Thymus (tissue), 11 donors: ENCODE data around the gene SPG7. TPM values are rescaled to one million over a fixed set of nuclear protein-coding genes. Genes with fewer than 3 reads are reported as not detected.

Source experiments
- DNase-seq, 9 donors: peaks; one replicate each; pipeline ENCODE4 v3.0.0-alpha.2; 2013; ENCODE audit warnings: low spot score in 9 of 9, low read depth in 6 of 9, missing footprints in 1 of 9
- H3K27ac ChIP-seq, 2 donors: one replicate each; pipeline ENCODE4 v1.5.1; 2013; ENCODE audit warnings: control low read depth in 1 of 2, low read depth in 1 of 2, low read length in 1 of 2, mild to moderate bottlenecking in 1 of 2, moderate library complexity in 1 of 2
- H3K27me3 ChIP-seq, 2 donors: one replicate each; pipeline ENCODE4 v1.5.1; 2013; ENCODE audit warnings: low read length in 1 of 2; ENCODE audit not compliant: control insufficient read depth in 2 of 2, insufficient read depth in 1 of 2
- H3K36me3 ChIP-seq, 2 donors: one replicate each; pipeline ENCODE4 v1.5.1; 2013; ENCODE audit warnings: low read length in 1 of 2, mild to moderate bottlenecking in 1 of 2, moderate library complexity in 1 of 2; ENCODE audit not compliant: control insufficient read depth in 2 of 2, insufficient read depth in 2 of 2
- H3K4me1 ChIP-seq, 2 donors: one replicate each; pipeline ENCODE4 v1.5.1; 2013; ENCODE audit warnings: low read length in 2 of 2; ENCODE audit not compliant: control insufficient read depth in 2 of 2, insufficient read depth in 2 of 2
- H3K4me3 ChIP-seq, 2 donors: one replicate each; pipeline ENCODE4 v1.5.1; 2013; ENCODE audit warnings: low read length in 2 of 2, control low read depth in 1 of 2, mild to moderate bottlenecking in 1 of 2
- H3K9me3 ChIP-seq, 2 donors: one replicate each; pipeline ENCODE4 v1.5.1; 2013; ENCODE audit warnings: low read length in 1 of 2, mild to moderate bottlenecking in 1 of 2; ENCODE audit not compliant: control insufficient read depth in 2 of 2, insufficient read depth in 1 of 2
- WGBS: extraction: QIAGEN DNeasy Blood & Tissue Kit; methylation state at CpG from one replicate; pipeline ENCODE4 v1.1.7; 2013; 5-methylcytosine and 5-hydroxymethylcytosine counted together
- polyA plus RNA-seq: library from polyadenylated mRNA; stranded (reverse); fragments of 200-250 nt; gene quantifications from one replicate; pipeline ENCODE4 v1.2.3, GENCODE V29; 2013
- total RNA-seq: library from RNA; stranded (reverse); fragments of 120-200 nt; gene quantifications from one replicate; pipeline ENCODE4 v1.2.4, GENCODE V29; 2013
- donor health status: healthy.

The SPG7 gene
- total and polyA plus RNA-seq, 2 donors, result 51.9 to 164 TPM

- Histone ChIP-seq H3K27ac (peak within 1 kb of the TSS; percentile 97 to 98), H3K9me3 (peaks cover 0 to 6% of the 10 kb centered on the region in 2 donors), H3K27me3 (no peaks in the 10 kb centered on the region), H3K4me3 (peak within 1 kb of the TSS; percentile 68 to 97), H3K4me1 (peaks cover 31 to 44% of the 10 kb centered on the region in 2 donors), H3K36me3 (peaks cover 0 to 10% of the 10 kb centered on the region in 2 donors)
- under 1% methylated on average over 96 of the region's 96 CpGs for WGBS
- DNase-seq, result peak; percentile 92 to 99 (median 99)
Observed at GRCh38 chr16:89490439-89491237, 17.6 kb upstream of the SPG7 start, which contains the start of gene ANKRD11. TSS of gene ANKRD11 (minus strand) at chr16:89490561. CDS start at chr16:89317019, 173,542 bp downstream.

- Histone ChIP-seq H3K27ac (peak overlapping the region; percentile 88 to 98), H3K36me3 (peaks cover 0 to 10% of the 10 kb centered on the region in 2 donors), H3K27me3 (no peaks in the 10 kb centered on the region), H3K4me1 (peaks cover 25 to 37% of the 10 kb centered on the region in 2 donors), H3K4me3 (peak overlapping the region; percentile 68 to 77), H3K9me3 (peaks cover 0 to 2% of the 10 kb centered on the region in 2 donors)
- DNase-seq, result peak in 1 of 9 donors; percentile 38
- 5% methylated on average over 22 of the region's 22 CpGs for WGBS
Observed at GRCh38 chr16:89491238-89491869, 16.8 kb upstream of the SPG7 start.

- 95% methylated on average over 24 of the region's 24 CpGs for WGBS
- Histone ChIP-seq H3K9me3 (peaks cover 0 to 2% of the 10 kb centered on the region in 2 donors), H3K27me3 (no peaks in the 10 kb centered on the region), H3K27ac (no peak overlapping the region), H3K4me3 (peak overlapping the region in 1 of 2 donors; percentile 68), H3K4me1 (peaks cover 23 to 30% of the 10 kb centered on the region in 2 donors), H3K36me3 (peaks cover 0 to 10% of the 10 kb centered on the region in 2 donors)
- DNase-seq, result no peak
Observed at GRCh38 chr16:89491974-89492687, 16.1 kb upstream of the SPG7 start.

- H3K9me3 ChIP-seq, result peaks cover 0 to 2% of the 10 kb centered on the region in 2 donors
Observed at GRCh38 chr16:89493776-89494175, 14.4 kb upstream of the SPG7 start.

DNA sequence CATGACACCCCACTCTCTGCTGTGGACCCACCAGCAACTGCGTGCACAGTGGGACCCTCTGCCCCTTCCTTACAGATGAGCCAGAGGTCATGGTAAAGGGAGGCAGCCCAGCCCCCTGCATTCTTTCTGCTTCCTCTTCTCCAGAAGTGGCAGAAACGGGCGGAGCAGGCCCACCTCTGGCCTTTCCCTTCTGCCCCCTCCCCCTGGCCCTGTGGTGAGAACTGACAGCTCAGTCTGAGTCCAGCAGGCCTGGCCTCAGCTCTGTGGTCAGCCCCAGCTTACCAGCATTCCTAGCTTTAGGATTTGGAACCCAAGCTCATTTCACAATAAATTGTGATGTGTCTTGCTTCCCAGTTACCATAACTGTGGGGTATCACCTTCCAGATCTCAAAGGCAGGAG, 13.1 kb upstream of the SPG7 start:
- H3K4me3 ChIP-seq, result no peak overlapping the region
- H3K27ac ChIP-seq, result no peak overlapping the region
- no peak for DNase-seq
- peaks cover 3 to 18% of the 10 kb centered on the region in 2 donors for H3K36me3 ChIP-seq
- 94% methylated on average over 3 of the region's 3 CpGs for WGBS
- peaks cover 0 to 2% of the 10 kb centered on the region in 2 donors for H3K9me3 ChIP-seq
- H3K4me1 ChIP-seq, result peaks cover 11 to 12% of the 10 kb centered on the region in 2 donors
- no peaks in the 10 kb centered on the region for H3K27me3 ChIP-seq

More at GRCh38 chr16:89493776-89494175, 14.4 kb upstream of the SPG7 start:
- Histone ChIP-seq H3K4me1 (peaks cover 14 to 15% of the 10 kb centered on the region in 2 donors), H3K36me3 (peaks cover 3 to 15% of the 10 kb centered on the region in 2 donors), H3K4me3 (no peak overlapping the region), H3K27ac (no peak overlapping the region), H3K27me3 (no peaks in the 10 kb centered on the region)
- no peak for DNase-seq
- 97% methylated on average over 5 of the region's 5 CpGs for WGBS

DNA sequence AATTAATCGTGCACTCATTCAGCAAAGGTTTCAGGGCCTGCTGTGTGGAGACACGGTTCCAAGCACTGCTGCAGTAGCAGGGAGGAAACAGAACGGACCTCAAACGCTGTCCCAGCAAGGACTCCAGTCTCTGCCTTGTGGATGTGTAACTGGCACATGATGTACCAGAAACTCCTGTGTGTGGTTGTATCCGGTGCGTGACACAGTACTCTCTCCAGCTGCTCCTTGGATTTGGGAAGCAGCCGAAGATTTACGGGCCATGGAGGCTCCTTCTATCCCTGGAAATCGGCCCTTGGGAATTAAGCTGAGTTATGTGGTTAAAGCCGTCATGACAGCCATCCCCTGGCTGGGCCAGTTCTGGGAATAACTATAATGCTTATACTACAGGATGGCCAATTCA, 9.4 kb upstream of the SPG7 start:
- 96% methylated on average over 10 of the region's 10 CpGs for WGBS

GRCh38 chr16:89499767-89500166, 8.4 kb upstream of the SPG7 start:
- Histone ChIP-seq H3K36me3 (peaks cover 3 to 8% of the 10 kb centered on the region in 2 donors), H3K27ac (no peak overlapping the region), H3K27me3 (no peaks in the 10 kb centered on the region), H3K4me3 (no peak overlapping the region), H3K4me1 (no peaks in the 10 kb centered on the region), H3K9me3 (no peaks in the 10 kb centered on the region)
- WGBS, result 100% methylated on average over 3 of the region's 3 CpGs
- DNase-seq, result no peak

More for the DNA sequence above, 9.4 kb upstream of the SPG7 start:
- no peaks in the 10 kb centered on the region for H3K27me3 ChIP-seq
- H3K27ac ChIP-seq, result no peak overlapping the region
- H3K36me3 ChIP-seq, result peaks cover 3 to 12% of the 10 kb centered on the region in 2 donors
- DNase-seq, result no peak
- no peak overlapping the region for H3K4me3 ChIP-seq
- H3K4me1 ChIP-seq, result no peaks in the 10 kb centered on the region
- H3K9me3 ChIP-seq, result no peaks in the 10 kb centered on the region

DNA sequence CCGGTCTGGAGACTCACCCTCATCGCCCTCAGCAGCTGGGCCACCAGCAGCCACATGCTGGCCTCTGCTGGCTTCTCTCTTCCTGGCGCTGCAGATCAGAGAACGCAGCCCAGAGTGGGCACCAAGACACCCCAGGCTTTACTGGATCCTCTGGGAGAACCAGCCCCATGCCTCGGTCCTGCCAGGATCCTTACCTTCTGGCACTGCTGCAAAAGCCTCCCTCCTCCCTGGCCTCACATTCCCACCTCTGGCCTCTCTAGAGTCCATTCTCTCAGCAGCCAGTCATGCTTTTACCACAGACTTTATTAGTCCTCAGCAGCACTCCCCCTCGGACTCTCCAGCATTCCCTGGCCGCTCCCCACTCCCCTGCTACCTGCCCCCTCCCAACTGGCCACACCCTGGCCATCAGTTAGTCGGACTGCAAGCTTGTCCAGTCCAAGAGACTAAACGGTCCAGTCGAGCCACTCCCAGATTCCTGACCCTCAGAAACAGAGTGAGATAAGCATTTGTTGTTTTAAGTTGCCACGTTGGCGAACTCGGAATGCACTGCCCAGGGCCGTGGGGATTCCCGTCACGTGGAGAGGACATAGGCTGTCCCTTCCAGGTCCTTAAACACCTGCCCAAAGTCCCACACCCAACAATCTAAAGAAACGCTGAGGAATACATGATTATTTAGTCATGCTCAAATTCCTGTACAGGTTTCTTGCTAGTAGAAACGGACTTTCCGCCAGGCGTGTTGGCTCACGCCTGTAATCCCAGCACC, 5.9 kb upstream of the SPG7 start:
- H3K4me1 ChIP-seq, result peaks cover 16 to 23% of the 10 kb centered on the region in 2 donors
- H3K36me3 ChIP-seq, result peaks cover 3 to 8% of the 10 kb centered on the region in 2 donors
- H3K27ac ChIP-seq, result no peak overlapping the region
- H3K4me3 ChIP-seq, result no peak overlapping the region
- no peaks in the 10 kb centered on the region for H3K27me3 ChIP-seq
- WGBS, result 87% methylated on average over 21 of the region's 21 CpGs
- H3K9me3 ChIP-seq, result no peaks in the 10 kb centered on the region
- no peak for DNase-seq
